ENCODE data around the gene AKTIP.

DNA sequence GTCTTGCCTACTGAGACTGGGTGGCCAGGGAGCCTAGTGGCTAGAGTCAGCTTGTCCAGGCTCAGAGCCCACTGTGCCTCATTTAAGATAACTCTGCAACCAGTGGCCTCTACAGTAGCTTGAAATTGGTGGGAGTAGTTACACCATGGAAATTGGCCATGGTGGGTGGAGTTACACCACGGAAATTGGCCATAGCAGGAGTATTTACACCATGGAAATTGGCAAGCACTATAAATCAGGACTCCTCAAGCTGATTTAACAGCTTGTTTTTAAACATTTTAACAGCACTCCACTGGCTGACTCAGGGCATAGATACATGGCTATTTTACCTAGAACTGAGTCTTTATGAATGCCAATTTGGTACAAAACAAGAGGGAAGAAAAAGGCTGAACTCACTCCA lies 27.7 kb upstream of the AKTIP start:
- TF ChIP-seq, protein P1, sequence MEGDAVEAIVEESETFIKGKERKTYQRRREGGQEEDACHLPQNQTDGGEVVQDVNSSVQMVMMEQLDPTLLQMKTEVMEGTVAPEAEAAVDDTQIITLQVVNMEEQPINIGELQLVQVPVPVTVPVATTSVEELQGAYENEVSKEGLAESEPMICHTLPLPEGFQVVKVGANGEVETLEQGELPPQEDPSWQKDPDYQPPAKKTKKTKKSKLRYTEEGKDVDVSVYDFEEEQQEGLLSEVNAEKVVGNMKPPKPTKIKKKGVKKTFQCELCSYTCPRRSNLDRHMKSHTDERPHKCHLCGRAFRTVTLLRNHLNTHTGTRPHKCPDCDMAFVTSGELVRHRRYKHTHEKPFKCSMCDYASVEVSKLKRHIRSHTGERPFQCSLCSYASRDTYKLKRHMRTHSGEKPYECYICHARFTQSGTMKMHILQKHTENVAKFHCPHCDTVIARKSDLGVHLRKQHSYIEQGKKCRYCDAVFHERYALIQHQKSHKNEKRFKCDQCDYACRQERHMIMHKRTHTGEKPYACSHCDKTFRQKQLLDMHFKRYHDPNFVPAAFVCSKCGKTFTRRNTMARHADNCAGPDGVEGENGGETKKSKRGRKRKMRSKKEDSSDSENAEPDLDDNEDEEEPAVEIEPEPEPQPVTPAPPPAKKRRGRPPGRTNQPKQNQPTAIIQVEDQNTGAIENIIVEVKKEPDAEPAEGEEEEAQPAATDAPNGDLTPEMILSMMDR (IDR thresholded peaks at IDR 0.05): no peak
- no peak for TF ChIP-seq POLR2A (IDR thresholded peaks at IDR 0.05)

Measured in suprapubic skin (tissue), 3 donors.